PC-9 (cell line): ENCODE results near the gene PTPRF.

Source experiments
- CTCF ChIP-seq: fragments of 200-600 bp; sonication (generic); conservative IDR thresholded peaks from 2 replicates; pipeline ENCODE4 v1.6.1; 2017; ENCODE audit warnings: mixed run types, antibody characterized with exemption, mild to moderate bottlenecking, moderate library complexity
- EZH2 ChIP-seq: fragments of 200-600 bp; sonication (generic); IDR thresholded peaks from 2 replicates; pipeline ENCODE4 v1.8.0; 2017; ENCODE audit warnings: antibody characterized with exemption, low read depth

DNA sequence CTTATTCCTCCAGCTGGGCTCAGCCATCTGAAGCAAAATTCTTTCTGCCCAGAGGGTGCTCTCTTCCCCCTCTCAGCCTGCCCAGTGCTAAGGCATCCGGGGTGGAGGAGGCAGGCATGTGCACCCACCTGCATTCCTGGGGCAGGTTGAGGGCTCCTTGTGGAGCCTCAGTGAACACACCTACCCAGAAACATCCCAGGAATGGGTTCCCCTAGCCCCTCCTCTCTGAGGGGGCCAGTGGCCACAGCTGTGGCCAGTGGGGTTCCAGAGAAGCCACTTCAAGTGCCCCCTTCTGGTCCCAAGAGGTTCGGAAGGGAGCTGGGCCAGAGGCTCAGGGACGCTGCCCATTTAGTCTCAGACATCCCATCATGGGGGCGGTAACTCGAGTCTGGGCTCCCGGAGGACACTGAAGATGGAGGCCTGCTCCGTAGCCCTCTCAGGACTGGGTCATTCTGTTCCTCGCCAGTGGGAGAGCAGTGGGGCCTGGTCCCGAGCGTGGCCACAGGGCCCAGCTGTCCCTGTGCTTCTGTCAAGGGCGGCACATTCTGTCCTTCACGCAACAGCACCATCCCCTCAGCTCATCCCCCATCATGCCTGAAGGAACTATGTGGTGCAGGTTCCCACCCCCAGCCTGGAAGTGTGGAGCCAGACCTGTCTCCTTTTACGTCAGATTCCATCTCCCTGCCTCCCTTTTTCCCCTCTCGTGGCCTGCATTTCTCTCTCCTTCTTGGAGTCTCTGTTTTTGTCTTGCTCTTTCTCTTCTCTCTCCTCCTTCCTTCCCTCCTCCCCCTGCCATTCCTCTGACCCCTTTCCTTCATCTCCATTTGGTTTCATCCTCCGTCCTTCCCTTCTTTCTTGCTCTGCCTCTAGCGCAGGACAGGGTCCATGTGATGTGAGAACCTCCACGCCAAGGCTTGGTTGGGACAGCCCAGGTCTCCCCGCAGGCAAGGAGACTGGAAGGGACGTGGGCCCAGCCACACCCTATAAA, 69.6 kb downstream of the PTPRF start:
- no peak for TF ChIP-seq CTCF
- no peak for TF ChIP-seq EZH2
